IMR-90 (cell line): ENCODE data around the gene IFT43. TPM values are rescaled to one million over a fixed set of nuclear protein-coding genes. Genes with fewer than 3 reads are reported as not detected.

Source experiments
- ATAC-seq: fragments of 200-7000 bp; cut with Tn5 transposase; 2 replicates; pipeline ENCODE4 v1.9.1; 2020; ENCODE audit warnings: low read depth, mild to moderate bottlenecking, moderate library complexity
- BruUV-seq: library from RNA; stranded (reverse); fragments of 400-500 nt; replicated peaks from 2 replicates; lab custom pipeline; 2021; lab: Mats Ljungman, UMichigan
- CTCF ChIA-PET: fragments of 300-600 bp; formaldehyde crosslinking; extraction: SDS; loops from one replicate; lab custom pipeline; 2021; ENCODE audit warnings: antibody characterized with exemption; lab: Yijun Ruan, JAX
- POLR2A ChIA-PET: fragments of 300-600 bp; sonication (Branson Sonifier 250); formaldehyde crosslinking; loops from one replicate; lab custom pipeline; 2022; ENCODE audit warnings: antibody characterized with exemption; ENCODE audit not compliant: unreplicated experiment; lab: Charles Lee
- DNase-seq: peaks from one replicate; pipeline ENCODE4 v3.0.0; 2013
- H2AFZ ChIP-seq: replicated peaks from 2 replicates; pipeline ENCODE3; 2013; ENCODE audit warnings: low read length, mild to moderate bottlenecking; ENCODE audit not compliant: poor library complexity
- H2AK5ac ChIP-seq: 2 replicates; pipeline ENCODE4 v1.6.1; 2013; ENCODE audit warnings: low read depth, low read length, inconsistent platforms
- H2AK9ac ChIP-seq: replicated peaks from 2 replicates; pipeline ENCODE3; 2013; ENCODE audit warnings: mild to moderate bottlenecking, low read depth, low read length, moderate library complexity; ENCODE audit not compliant: poor library complexity
- H2BK120ac ChIP-seq: 2 replicates; pipeline ENCODE4 v1.6.1; 2013; ENCODE audit warnings: low read depth, low read length, inconsistent platforms
- H2BK15ac ChIP-seq: 3 replicates; pipeline ENCODE4 v1.6.1; 2013; ENCODE audit warnings: low read depth, low read length, inconsistent platforms
- H2BK20ac ChIP-seq: 2 replicates; pipeline ENCODE4 v1.6.1; 2013; ENCODE audit warnings: low read depth, mild to moderate bottlenecking, inconsistent platforms, low read length, moderate library complexity
- H2BK5ac ChIP-seq: 2 replicates; pipeline ENCODE4 v1.6.1; 2013; ENCODE audit warnings: mild to moderate bottlenecking, low read depth, low read length, inconsistent platforms; ENCODE audit not compliant: poor library complexity, severe bottlenecking
- H3K14ac ChIP-seq: replicated peaks from 2 replicates; pipeline ENCODE4 v1.6.1; 2013; ENCODE audit warnings: low read depth, low read length, inconsistent platforms
- H3K18ac ChIP-seq: 2 replicates; pipeline ENCODE4 v1.6.1; 2013; ENCODE audit warnings: low read depth, low read length, control low read depth
- H3K23ac ChIP-seq: 2 replicates; pipeline ENCODE4 v1.6.1; 2013; ENCODE audit warnings: low read depth, low read length, inconsistent platforms
- H3K27ac ChIP-seq: 2 replicates; pipeline ENCODE4 v1.5.1; 2013; ENCODE audit warnings: mild to moderate bottlenecking, control low read depth, low read length; ENCODE audit not compliant: insufficient read depth
- H3K27me3 ChIP-seq: 2 replicates; pipeline ENCODE4 v1.6.1; 2013; ENCODE audit warnings: low read length; ENCODE audit not compliant: control insufficient read depth, insufficient read depth
- H3K36me3 ChIP-seq: 2 replicates; pipeline ENCODE4 v1.6.1; 2013; ENCODE audit warnings: low read length, mixed read lengths; ENCODE audit not compliant: control insufficient read depth, insufficient read depth
- H3K4ac ChIP-seq: 2 replicates; pipeline ENCODE4 v1.6.1; 2013; ENCODE audit warnings: low read depth, low read length, inconsistent platforms
- H3K4me1 ChIP-seq: 2 replicates; pipeline ENCODE4 v1.6.1; 2013; ENCODE audit warnings: low read length, mixed read lengths; ENCODE audit not compliant: control insufficient read depth, insufficient read depth
- H3K4me2 ChIP-seq: 2 replicates; pipeline ENCODE4 v1.6.1; 2013; ENCODE audit warnings: low read depth, mild to moderate bottlenecking, control low read depth, low read length, moderate library complexity
- H3K4me3 ChIP-seq: 2 replicates; pipeline ENCODE4 v1.5.1; 2013; ENCODE audit warnings: low read depth, mild to moderate bottlenecking, control low read depth, low read length, moderate library complexity; ENCODE audit not compliant: insufficient read depth
- H3K56ac ChIP-seq: 2 replicates; pipeline ENCODE4 v1.6.1; 2013; ENCODE audit warnings: low read length, inconsistent platforms; ENCODE audit not compliant: insufficient read depth; ENCODE audit errors: extremely low read depth
- H3K79me1 ChIP-seq, 2 experiments: 2 replicates each; pipeline ENCODE4 v1.6.1; 2013; ENCODE audit warnings: low read length in 2 of 2, inconsistent platforms in 1 of 2, low read depth in 1 of 2
- H3K9ac ChIP-seq: 2 replicates; pipeline ENCODE4 v1.6.1; 2013; ENCODE audit warnings: low read depth, low read length, control low read depth
- H3K9me1 ChIP-seq: 2 replicates; pipeline ENCODE4 v1.6.1; 2013; ENCODE audit warnings: low read length, inconsistent platforms; ENCODE audit not compliant: insufficient read depth
- H3K9me3 ChIP-seq: 2 replicates; pipeline ENCODE4 v1.6.1; 2013; ENCODE audit warnings: low read length; ENCODE audit not compliant: control insufficient read depth, insufficient read depth
- H4K20me1 ChIP-seq: 2 replicates; pipeline ENCODE4 v1.6.1; 2013; ENCODE audit warnings: low read length, inconsistent platforms; ENCODE audit not compliant: insufficient read depth
- H4K5ac ChIP-seq: 2 replicates; pipeline ENCODE4 v1.6.1; 2013; ENCODE audit warnings: mild to moderate bottlenecking, low read depth, low read length, control low read depth
- H4K8ac ChIP-seq, 2 experiments: 2 replicates each; pipeline ENCODE4 v1.6.1; 2013; ENCODE audit warnings: low read depth in 2 of 2, low read length in 2 of 2, control low read depth in 1 of 2, inconsistent platforms in 1 of 2
- H4K91ac ChIP-seq: 2 replicates; pipeline ENCODE4 v1.6.1; 2013; ENCODE audit warnings: low read depth, low read length, inconsistent platforms; ENCODE audit not compliant: insufficient read depth
- CHD1 ChIP-seq: IDR thresholded peaks from 2 replicates; pipeline ENCODE4 v1.6.1; 2012; ENCODE audit warnings: low read depth, low read length, improper control_type of control experiment
- FOS ChIP-seq: fragments of 150-350 bp; IDR thresholded peaks from 2 replicates; pipeline ENCODE4 v1.6.1; 2016; ENCODE audit warnings: low read depth, low read length
- MAZ ChIP-seq: IDR thresholded peaks from 2 replicates; pipeline ENCODE4 v1.6.1; 2012; ENCODE audit warnings: low read depth, mild to moderate bottlenecking, low read length, improper control_type of control experiment, moderate library complexity, borderline replicate concordance
- NFE2L2 ChIP-seq: fragments of 150-350 bp; IDR thresholded peaks from 2 replicates; pipeline ENCODE4 v1.6.1; 2016; ENCODE audit warnings: low read depth, mild to moderate bottlenecking, low read length
- POLR2A ChIP-seq: IDR thresholded peaks from 2 replicates; pipeline ENCODE4 v1.6.1; 2012; ENCODE audit warnings: mild to moderate bottlenecking, low read depth, low read length
- RAD21 ChIP-seq: IDR thresholded peaks from 2 replicates; pipeline ENCODE4 v1.6.1; 2012; ENCODE audit warnings: low read length, improper control_type of control experiment
- RCOR1 ChIP-seq: IDR thresholded peaks from 2 replicates; pipeline ENCODE4 v1.6.1; 2012; ENCODE audit warnings: mild to moderate bottlenecking, low read length, improper control_type of control experiment; ENCODE audit not compliant: insufficient replicate concordance
- RFX5 ChIP-seq: IDR thresholded peaks from 2 replicates; pipeline ENCODE4 v1.8.0; 2012; ENCODE audit warnings: low read depth, mild to moderate bottlenecking, low read length, moderate library complexity
- WGBS, 2 experiments: methylation state at CpG; one replicate each; pipeline versions ENCODE4 v1.1.5 to v1.1.7; 2013; ENCODE audit warnings: missing lambda C conversion rate in 2 of 2; ENCODE audit not compliant: insufficient read length in 1 of 2; ENCODE audit errors: extremely low coverage in 2 of 2; 5-methylcytosine and 5-hydroxymethylcytosine counted together
- dilution Hi-C: fragments of 300-500 bp; cut with HindIII; formaldehyde crosslinking; loops from one replicate; pipeline ENCODE4 v1.14.3; 2018; ENCODE audit warnings: low sequenced_read_pairs; ENCODE audit not compliant: unreplicated experiment
- in situ Hi-C: fragments of 300-500 bp; cut with MboI; formaldehyde crosslinking; loops from 3 replicates; pipeline ENCODE4 v1.14.3; 2019; ENCODE audit warnings: low sequenced_read_pairs, inconsistent platforms, mixed read lengths
- intact Hi-C: fragments of 100-400 bp; cut with micrococcal nuclease; formaldehyde crosslinking; loops from 2 replicates; pipeline ENCODE4 v1.10.0; 2022
- polyA plus RNA-seq, 3 experiments: library from polyadenylated mRNA; depleted of rRNA; stranded (reverse); fragments of >200 nt; gene quantifications; 2 replicates each; pipeline ENCODE4 v1.2.3, GENCODE V29; 2012; ENCODE audit warnings: low replicate concordance in 1 of 3
- total RNA-seq: library from RNA; depleted of rRNA; stranded (reverse); fragments of >200 nt; gene quantifications from 2 replicates; pipeline ENCODE4 v1.2.3, GENCODE V29; 2012
- TF ChIP-seq, protein P1 (sequence below): fragments of 150-350 bp; IDR thresholded peaks from 2 replicates; pipeline ENCODE4 v1.6.1; 2016; ENCODE audit warnings: low read depth, mild to moderate bottlenecking, low read length, moderate library complexity, borderline replicate concordance
- TF ChIP-seq, protein P2 (sequence below): fragments of 150-350 bp; IDR thresholded peaks from 2 replicates; pipeline ENCODE4 v1.6.1; 2017; ENCODE audit warnings: mild to moderate bottlenecking, antibody characterized with exemption, low read length, low read depth
- TF ChIP-seq, protein P3 (sequence below): conservative IDR thresholded peaks from 2 replicates; pipeline ENCODE4 v1.5.1; 2012; ENCODE audit warnings: mild to moderate bottlenecking, low read depth, low read length, improper control_type of control experiment

The IFT43 gene
- total and polyA plus RNA-seq, 2 of the 4 experiments (the other 2 are of a cell fraction): 41.4 to 43.2 TPM

DNA sequence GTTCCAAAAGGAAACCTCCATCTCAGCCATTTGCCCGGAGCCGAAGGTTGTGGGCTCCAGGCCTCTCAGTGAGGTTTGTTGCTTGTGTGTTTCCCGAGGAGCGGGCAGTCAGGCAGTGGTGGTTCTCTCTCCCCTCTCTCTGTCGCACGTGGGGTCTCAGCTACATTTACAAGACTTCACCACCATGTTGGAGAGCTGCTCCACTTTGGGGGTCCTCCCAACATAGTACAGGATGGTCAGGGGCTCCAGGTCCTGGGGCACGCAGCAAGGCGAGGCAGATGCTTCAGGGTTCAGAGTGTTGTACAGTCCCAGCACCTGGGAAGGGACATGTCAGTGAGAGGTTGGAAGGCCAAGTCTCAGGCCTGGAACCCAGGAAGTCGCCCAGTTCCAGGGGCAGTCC lies 26.5 kb upstream of the IFT43 start:
- Histone ChIP-seq H3K14ac (no peak overlapping the region), H2BK20ac (no peak overlapping the region), H4K20me1 (no peaks in the 10 kb centered on the region), H2AK5ac (no peak overlapping the region), H3K27ac (no peak overlapping the region), H3K9me3 (no peaks in the 10 kb centered on the region), H3K18ac (no peak overlapping the region), H3K36me3 (no peaks in the 10 kb centered on the region; the same call in none of the 2 replicates), H3K4me2 (no peak overlapping the region), H3K4ac (no peak overlapping the region), H3K4me1 (no peaks in the 10 kb centered on the region), H2BK5ac (no peak overlapping the region), H2AK9ac (no peak overlapping the region), H3K27me3 (no peaks in the 10 kb centered on the region), H3K9me1 (no peaks in the 10 kb centered on the region; the same call in 1 of the 2 replicates), H2BK15ac (no peak overlapping the region), H4K5ac (no peak overlapping the region), H4K91ac (no peak overlapping the region), H4K8ac (no peak overlapping the region), H3K56ac (no peak overlapping the region), H2BK120ac (no peak overlapping the region), H3K23ac (no peak overlapping the region), H2AFZ (no peak overlapping the region), H3K4me3 (no peak overlapping the region), H3K79me1 (no peaks in the 10 kb centered on the region), H3K9ac (no peak overlapping the region)
- TF ChIP-seq RAD21: no peak
- TF ChIP-seq NFE2L2: no peak
- TF ChIP-seq, protein P1, sequence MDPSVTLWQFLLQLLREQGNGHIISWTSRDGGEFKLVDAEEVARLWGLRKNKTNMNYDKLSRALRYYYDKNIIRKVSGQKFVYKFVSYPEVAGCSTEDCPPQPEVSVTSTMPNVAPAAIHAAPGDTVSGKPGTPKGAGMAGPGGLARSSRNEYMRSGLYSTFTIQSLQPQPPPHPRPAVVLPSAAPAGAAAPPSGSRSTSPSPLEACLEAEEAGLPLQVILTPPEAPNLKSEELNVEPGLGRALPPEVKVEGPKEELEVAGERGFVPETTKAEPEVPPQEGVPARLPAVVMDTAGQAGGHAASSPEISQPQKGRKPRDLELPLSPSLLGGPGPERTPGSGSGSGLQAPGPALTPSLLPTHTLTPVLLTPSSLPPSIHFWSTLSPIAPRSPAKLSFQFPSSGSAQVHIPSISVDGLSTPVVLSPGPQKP: no peak
- TF ChIP-seq, protein P2, sequence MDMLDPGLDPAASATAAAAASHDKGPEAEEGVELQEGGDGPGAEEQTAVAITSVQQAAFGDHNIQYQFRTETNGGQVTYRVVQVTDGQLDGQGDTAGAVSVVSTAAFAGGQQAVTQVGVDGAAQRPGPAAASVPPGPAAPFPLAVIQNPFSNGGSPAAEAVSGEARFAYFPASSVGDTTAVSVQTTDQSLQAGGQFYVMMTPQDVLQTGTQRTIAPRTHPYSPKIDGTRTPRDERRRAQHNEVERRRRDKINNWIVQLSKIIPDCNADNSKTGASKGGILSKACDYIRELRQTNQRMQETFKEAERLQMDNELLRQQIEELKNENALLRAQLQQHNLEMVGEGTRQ: no peak
- TF ChIP-seq RCOR1: no peak
- TF ChIP-seq, protein P3, sequence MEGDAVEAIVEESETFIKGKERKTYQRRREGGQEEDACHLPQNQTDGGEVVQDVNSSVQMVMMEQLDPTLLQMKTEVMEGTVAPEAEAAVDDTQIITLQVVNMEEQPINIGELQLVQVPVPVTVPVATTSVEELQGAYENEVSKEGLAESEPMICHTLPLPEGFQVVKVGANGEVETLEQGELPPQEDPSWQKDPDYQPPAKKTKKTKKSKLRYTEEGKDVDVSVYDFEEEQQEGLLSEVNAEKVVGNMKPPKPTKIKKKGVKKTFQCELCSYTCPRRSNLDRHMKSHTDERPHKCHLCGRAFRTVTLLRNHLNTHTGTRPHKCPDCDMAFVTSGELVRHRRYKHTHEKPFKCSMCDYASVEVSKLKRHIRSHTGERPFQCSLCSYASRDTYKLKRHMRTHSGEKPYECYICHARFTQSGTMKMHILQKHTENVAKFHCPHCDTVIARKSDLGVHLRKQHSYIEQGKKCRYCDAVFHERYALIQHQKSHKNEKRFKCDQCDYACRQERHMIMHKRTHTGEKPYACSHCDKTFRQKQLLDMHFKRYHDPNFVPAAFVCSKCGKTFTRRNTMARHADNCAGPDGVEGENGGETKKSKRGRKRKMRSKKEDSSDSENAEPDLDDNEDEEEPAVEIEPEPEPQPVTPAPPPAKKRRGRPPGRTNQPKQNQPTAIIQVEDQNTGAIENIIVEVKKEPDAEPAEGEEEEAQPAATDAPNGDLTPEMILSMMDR: no peak
- TF ChIP-seq FOS: no peak
- TF ChIP-seq POLR2A: no peak
- TF ChIP-seq RFX5: no peak
- TF ChIP-seq CHD1: no peak
- no peak for TF ChIP-seq MAZ
- ATAC-seq (no peak), DNase-seq (no peak)
- ChIA-PET POLR2A (no interaction called here), CTCF (no interaction called here)
- WGBS, 2 experiments: 100% methylated on average over 5 of the region's 9 CpGs; no CpG with 5 or more reads in 1 of the 2 experiments
- in situ Hi-C loops (no loop called here), intact Hi-C loops (no loop called here), dilution Hi-C loops (no loop called here)
- BruUV-seq: no TSS peak
